ENCODE measurements around the gene GNB4.

- TF ChIP-seq CTCF (IDR thresholded peaks at IDR 0.05; ENCODE audit: low read depth, low read length) (no peak), EZH2phosphoT487 (IDR thresholded peaks at IDR 0.05; ENCODE audit: low read depth) (no peak)
Measured at GRCh38 chr3:179453967-179454366, 2.7 kb upstream of the GNB4 start.
